Erythroblast (primary cell): Measurements from ENCODE around the gene SALL4.

Experiments used
- GATA1 ChIP-seq: IDR thresholded peaks from 2 replicates; pipeline ENCODE4 v1.6.1; 2011; ENCODE audit warnings: low read depth, mild to moderate bottlenecking, control low read depth, low read length, moderate library complexity
- POLR2A ChIP-seq: IDR thresholded peaks from 2 replicates; pipeline ENCODE4 v1.6.1; 2011; ENCODE audit warnings: mild to moderate bottlenecking, low read length

DNA sequence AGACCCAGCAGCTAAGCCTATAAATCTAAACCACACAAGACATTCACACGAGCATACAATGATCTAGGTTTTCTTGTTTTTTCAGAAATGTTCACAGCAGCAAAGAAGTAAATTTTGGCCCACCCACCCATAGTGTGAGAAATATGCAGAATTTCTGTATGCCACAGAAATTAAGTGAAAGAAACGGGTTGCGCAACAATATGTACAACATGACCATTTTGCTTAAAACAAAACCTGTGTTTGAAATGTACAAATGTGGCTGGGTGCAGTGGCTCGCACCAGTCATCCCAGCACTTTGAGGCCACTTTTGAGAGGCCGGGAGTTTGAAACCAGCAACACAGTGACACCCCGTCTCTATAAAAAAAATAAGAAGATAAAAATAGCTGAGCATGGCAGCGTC lies 9.4 kb downstream of the SALL4 start:
- TF ChIP-seq POLR2A, result no peak
- no peak for TF ChIP-seq GATA1
